ENCODE results near the gene OPA3.

OPA3 gene

GRCh38 chr19:45505151-45505995, 79.2 kb downstream of the OPA3 start:
- DNase-seq (ENCODE audit: low read depth in 2 of 2, low spot score in 1 of 2), result no peak

- DNase-seq (ENCODE audit: low read depth in 2 of 2, low spot score in 1 of 2), result no peak
These were observed 80.7 kb downstream of the OPA3 start for GRCh38 chr19:45503909-45504308.

- DNase-seq (ENCODE audit: low read depth in 2 of 2, low spot score in 1 of 2), result no peak
These were observed 82.5 kb downstream of the OPA3 start for GRCh38 chr19:45502111-45502510.

- DNase-seq (ENCODE audit: low read depth in 2 of 2, low spot score in 1 of 2), result no peak
These were observed 82.9 kb downstream of the OPA3 start for GRCh38 chr19:45501730-45502014.

GRCh38 chr19:45500918-45501729, 83.5 kb downstream of the OPA3 start:
- no peak for DNase-seq (ENCODE audit: low read depth in 2 of 2, low spot score in 1 of 2)

GRCh38 chr19:45499196-45500180, 85.1 kb downstream of the OPA3 start:
- DNase-seq (ENCODE audit: low read depth in 2 of 2, low spot score in 1 of 2), result peak in 1 of 2 donors; percentile 50

GRCh38 chr19:45498411-45499195, 86.0 kb downstream of the OPA3 start, which contains the start of gene PPM1N:
TSS of gene PPM1N (plus strand) at chr19:45498443. CDS start at chr19:45498473, 30 bp downstream.
- DNase-seq (ENCODE audit: low read depth in 2 of 2, low spot score in 1 of 2), result no peak

- DNase-seq (ENCODE audit: low read depth in 2 of 2, low spot score in 1 of 2), result no peak
These were observed 86.8 kb downstream of the OPA3 start for GRCh38 chr19:45497791-45498190.

GRCh38 chr19:45496349-45496953, 88.2 kb downstream of the OPA3 start:
- no peak for DNase-seq (ENCODE audit: low read depth in 2 of 2, low spot score in 1 of 2)

GRCh38 chr19:45495178-45495577, 89.4 kb downstream of the OPA3 start:
- no peak for DNase-seq (ENCODE audit: low read depth in 2 of 2, low spot score in 1 of 2)

GRCh38 chr19:45494261-45494916, 90.2 kb downstream of the OPA3 start:
- DNase-seq (ENCODE audit: low read depth in 2 of 2, low spot score in 1 of 2), result no peak

GRCh38 chr19:45492627-45493470, 91.8 kb downstream of the OPA3 start:
- no peak for DNase-seq (ENCODE audit: low read depth in 2 of 2, low spot score in 1 of 2)

GRCh38 chr19:45492137-45492626, 92.4 kb downstream of the OPA3 start:
- DNase-seq (ENCODE audit: low read depth in 2 of 2, low spot score in 1 of 2), result no peak

- DNase-seq (ENCODE audit: low read depth in 2 of 2, low spot score in 1 of 2), result no peak
These were observed 95.3 kb downstream of the OPA3 start for GRCh38 chr19:45489216-45489855.

- no peak for DNase-seq (ENCODE audit: low read depth in 2 of 2, low spot score in 1 of 2)
These were observed 95.9 kb downstream of the OPA3 start for GRCh38 chr19:45488708-45489107.

- peak; percentile 95 to 96 for DNase-seq (ENCODE audit: low read depth in 2 of 2, low spot score in 1 of 2)
These were observed 99.1 kb downstream of the OPA3 start for GRCh38 chr19:45485305-45486077.
